22Rv1 (cell line): ENCODE measurements around the gene CYLD.

Experiments
- H3K27ac ChIP-seq: fragments of 450-650 bp; 2 replicates; pipeline ENCODE4 v1.5.1; 2017
- CTCF ChIP-seq: fragments of 450-650 bp; IDR thresholded peaks from 2 replicates; pipeline ENCODE4 v1.5.1; 2017; ENCODE audit warnings: mild to moderate bottlenecking
- ZFX ChIP-seq: fragments of 450-650 bp; IDR thresholded peaks from 2 replicates; pipeline ENCODE4 v1.6.1; 2017; ENCODE audit warnings: antibody characterized with exemption, borderline replicate concordance

CYLD gene

GRCh38 chr16:50696575-50697420 lies 45.1 kb upstream of the CYLD start:
- H3K27ac ChIP-seq = no peak overlapping the region
- TF ChIP-seq ZFX (no peak), CTCF (no peak)

GRCh38 chr16:50697421-50697715 lies 44.5 kb upstream of the CYLD start:
- H3K27ac ChIP-seq = no peak overlapping the region

GRCh38 chr16:50697881-50698767 lies 43.8 kb upstream of the CYLD start:
- no peak overlapping the region for H3K27ac ChIP-seq
- TF ChIP-seq CTCF = no peak
- TF ChIP-seq ZFX = no peak

More at GRCh38 chr16:50697421-50697715, 44.5 kb upstream of the CYLD start:
- TF ChIP-seq ZFX = no peak
- TF ChIP-seq CTCF = no peak

GRCh38 chr16:50699326-50700159 lies 42.3 kb upstream of the CYLD start:
- TF ChIP-seq ZFX (no peak), CTCF (no peak)
- H3K27ac ChIP-seq = no peak overlapping the region

GRCh38 chr16:50702725-50703124 lies 39.2 kb upstream of the CYLD start:
- TF ChIP-seq ZFX (no peak), CTCF (no peak)
- H3K27ac ChIP-seq = no peak overlapping the region

- no peak for TF ChIP-seq CTCF
- no peak for TF ChIP-seq ZFX
- no peak overlapping the region for H3K27ac ChIP-seq
These were observed 37.6 kb upstream of the CYLD start for GRCh38 chr16:50704245-50704644.
